Fibroblast of skin of abdomen (primary cell): ENCODE results near the gene C11orf97.
A peak's percentile ranks its signal among the peaks of the same experiment; 100 is the strongest.
"Not testable (repeated sequence)": the region's sequence is repeated elsewhere in the genome, so short reads cannot be mapped to it uniquely, and the experiment has no call there.

Source experiments
- DNase-seq: peaks from one replicate; pipeline ENCODE4 v3.0.0-alpha.2; 2013

The C11orf97 gene

GRCh38 chr11:94525546-94526324 is 13.5 kb downstream of the C11orf97 start:
- peak; percentile 88 for DNase-seq

GRCh38 chr11:94526645-94527438 is 14.6 kb downstream of the C11orf97 start:
- no peak for DNase-seq

- no peak for DNase-seq
These were observed 16.3 kb downstream of the C11orf97 start for GRCh38 chr11:94528551-94528950.

GRCh38 chr11:94532211-94532610 is 19.9 kb downstream of the C11orf97 start:
- no peak for DNase-seq

GRCh38 chr11:94533206-94533605 is 20.9 kb downstream of the C11orf97 start:
- no peak for DNase-seq

GRCh38 chr11:94533696-94534630 is 21.7 kb downstream of the C11orf97 start:
- DNase-seq: no peak

GRCh38 chr11:94536386-94536785 is 24.1 kb downstream of the C11orf97 start:
- no peak for DNase-seq

GRCh38 chr11:94537031-94537600 is 24.9 kb downstream of the C11orf97 start:
- peak; percentile 78 for DNase-seq

- no peak for DNase-seq
These were observed 27.2 kb downstream of the C11orf97 start for GRCh38 chr11:94539420-94539819.

- peak; percentile 86 for DNase-seq
These were observed 31.7 kb downstream of the C11orf97 start, which contains the start of gene FUT4 for GRCh38 chr11:94543695-94544645. FUT4 (plus strand) TSS chr11:94543921; CDS start chr11:94544134, 213 bp downstream.

- DNase-seq: no peak
These were observed 32.5 kb downstream of the C11orf97 start for GRCh38 chr11:94544646-94545263.

GRCh38 chr11:94545264-94546161 is 33.3 kb downstream of the C11orf97 start:
- no peak for DNase-seq

GRCh38 chr11:94546162-94546470 is 33.9 kb downstream of the C11orf97 start:
- no peak for DNase-seq

GRCh38 chr11:94546886-94547285 is 34.6 kb downstream of the C11orf97 start:
- no peak for DNase-seq

GRCh38 chr11:94549146-94549545 is 36.9 kb downstream of the C11orf97 start:
- DNase-seq: no peak

GRCh38 chr11:94550513-94550912 is 38.3 kb downstream of the C11orf97 start:
- DNase-seq: no peak

GRCh38 chr11:94553938-94554337 is 41.7 kb downstream of the C11orf97 start:
- DNase-seq: peak; percentile 63

GRCh38 chr11:94555752-94556329 is 43.6 kb downstream of the C11orf97 start:
- DNase-seq: not testable (repeated sequence)

GRCh38 chr11:94557421-94557820 is 45.2 kb downstream of the C11orf97 start:
- peak; percentile 61 for DNase-seq
